SK-N-SH (cell line): Measurements from ENCODE around the gene OR2T2.

Experiments used
- JUND ChIP-seq: IDR thresholded peaks from 2 replicates; pipeline ENCODE4 v1.4.0; 2012
- MXI1 ChIP-seq: IDR thresholded peaks from 2 replicates; pipeline ENCODE4 v1.6.1; 2012; ENCODE audit warnings: mild to moderate bottlenecking, low read depth, low read length, improper control_type of control experiment
- NRF1 ChIP-seq: IDR thresholded peaks from 2 replicates; pipeline ENCODE4 v1.6.1; 2012; ENCODE audit warnings: low read depth, mild to moderate bottlenecking, low read length
- RAD21 ChIP-seq: IDR thresholded peaks from 2 replicates; pipeline ENCODE4 v1.6.1; 2012; ENCODE audit warnings: mild to moderate bottlenecking, low read length
- RFX5 ChIP-seq: IDR thresholded peaks from 2 replicates; pipeline ENCODE4 v1.6.1; 2012; ENCODE audit warnings: mild to moderate bottlenecking, improper control_type of control experiment, low read length
- SIN3A ChIP-seq: IDR thresholded peaks from 2 replicates; pipeline ENCODE4 v1.6.1; 2012; ENCODE audit warnings: low read depth, mild to moderate bottlenecking, low read length, moderate library complexity, borderline replicate concordance
- SMC3 ChIP-seq: IDR thresholded peaks from 2 replicates; pipeline ENCODE4 v1.6.1; 2012; ENCODE audit warnings: low read depth, low read length, improper control_type of control experiment
- TEAD4 ChIP-seq: IDR thresholded peaks from 2 replicates; pipeline ENCODE4 v1.4.0; 2012; ENCODE audit warnings: mild to moderate bottlenecking, borderline replicate concordance; ENCODE audit not compliant: insufficient read depth
- TF ChIP-seq, protein P1 (sequence below): fragments of 200-600 bp; sonication (generic); IDR thresholded peaks from 2 replicates; pipeline ENCODE4 v1.6.1; 2017; ENCODE audit warnings: antibody characterized with exemption, mild to moderate bottlenecking, moderate library complexity
- TF ChIP-seq, protein P2 (sequence below): IDR thresholded peaks from 2 replicates; pipeline ENCODE4 v1.4.0; 2012; ENCODE audit warnings: low read depth, borderline replicate concordance

GRCh38 chr1:248404024-248404423, 41.4 kb upstream of the OR2T2 start:
- TF ChIP-seq, protein P1, sequence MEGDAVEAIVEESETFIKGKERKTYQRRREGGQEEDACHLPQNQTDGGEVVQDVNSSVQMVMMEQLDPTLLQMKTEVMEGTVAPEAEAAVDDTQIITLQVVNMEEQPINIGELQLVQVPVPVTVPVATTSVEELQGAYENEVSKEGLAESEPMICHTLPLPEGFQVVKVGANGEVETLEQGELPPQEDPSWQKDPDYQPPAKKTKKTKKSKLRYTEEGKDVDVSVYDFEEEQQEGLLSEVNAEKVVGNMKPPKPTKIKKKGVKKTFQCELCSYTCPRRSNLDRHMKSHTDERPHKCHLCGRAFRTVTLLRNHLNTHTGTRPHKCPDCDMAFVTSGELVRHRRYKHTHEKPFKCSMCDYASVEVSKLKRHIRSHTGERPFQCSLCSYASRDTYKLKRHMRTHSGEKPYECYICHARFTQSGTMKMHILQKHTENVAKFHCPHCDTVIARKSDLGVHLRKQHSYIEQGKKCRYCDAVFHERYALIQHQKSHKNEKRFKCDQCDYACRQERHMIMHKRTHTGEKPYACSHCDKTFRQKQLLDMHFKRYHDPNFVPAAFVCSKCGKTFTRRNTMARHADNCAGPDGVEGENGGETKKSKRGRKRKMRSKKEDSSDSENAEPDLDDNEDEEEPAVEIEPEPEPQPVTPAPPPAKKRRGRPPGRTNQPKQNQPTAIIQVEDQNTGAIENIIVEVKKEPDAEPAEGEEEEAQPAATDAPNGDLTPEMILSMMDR: no peak
- TF ChIP-seq JUND (no peak), SIN3A (no peak), MXI1 (no peak), TEAD4 (no peak), RAD21 (no peak), SMC3 (no peak), RFX5 (no peak), NRF1 (no peak)
- TF ChIP-seq, protein P2, sequence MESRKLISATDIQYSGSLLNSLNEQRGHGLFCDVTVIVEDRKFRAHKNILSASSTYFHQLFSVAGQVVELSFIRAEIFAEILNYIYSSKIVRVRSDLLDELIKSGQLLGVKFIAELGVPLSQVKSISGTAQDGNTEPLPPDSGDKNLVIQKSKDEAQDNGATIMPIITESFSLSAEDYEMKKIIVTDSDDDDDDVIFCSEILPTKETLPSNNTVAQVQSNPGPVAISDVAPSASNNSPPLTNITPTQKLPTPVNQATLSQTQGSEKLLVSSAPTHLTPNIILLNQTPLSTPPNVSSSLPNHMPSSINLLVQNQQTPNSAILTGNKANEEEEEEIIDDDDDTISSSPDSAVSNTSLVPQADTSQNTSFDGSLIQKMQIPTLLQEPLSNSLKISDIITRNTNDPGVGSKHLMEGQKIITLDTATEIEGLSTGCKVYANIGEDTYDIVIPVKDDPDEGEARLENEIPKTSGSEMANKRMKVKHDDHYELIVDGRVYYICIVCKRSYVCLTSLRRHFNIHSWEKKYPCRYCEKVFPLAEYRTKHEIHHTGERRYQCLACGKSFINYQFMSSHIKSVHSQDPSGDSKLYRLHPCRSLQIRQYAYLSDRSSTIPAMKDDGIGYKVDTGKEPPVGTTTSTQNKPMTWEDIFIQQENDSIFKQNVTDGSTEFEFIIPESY: no peak
